ENCODE measurements around the gene RNF169.

GRCh38 chr11:74866557-74866956 is 117.9 kb downstream of the RNF169 start:
- TF ChIP-seq CTCF (IDR thresholded peaks at IDR 0.05) (no peak), EZH2 (IDR thresholded peaks at IDR 0.05; ENCODE audit: borderline replicate concordance, insufficient read depth, low read depth, low read length, poor library complexity, severe bottlenecking) (no peak)
